CD4-positive, alpha-beta T cell (primary cell): ENCODE data around the gene GLRX. TPM values are rescaled to one million over a fixed set of nuclear protein-coding genes. Genes with fewer than 3 reads are reported as not detected.

Source experiments
- ATAC-seq: fragments of 200-7000 bp; cut with Tn5 transposase; one replicate; pipeline ENCODE4 v1.10.0; 2022; ENCODE audit warnings: mild to moderate bottlenecking; ENCODE audit not compliant: poor library complexity
- CTCF ChIA-PET: fragments of 350-600 bp; sonication (Branson Sonifier 250); formaldehyde crosslinking; loops from one replicate; lab custom pipeline; 2021; ENCODE audit warnings: antibody characterized with exemption, inconsistent platforms; lab: Charles Lee
- POLR2A ChIA-PET: fragments of 350-600 bp; sonication (Branson Sonifier 250); formaldehyde crosslinking; loops from one replicate; lab custom pipeline; 2021; ENCODE audit warnings: antibody characterized with exemption, inconsistent platforms; lab: Charles Lee
- DNase-seq, 14 experiments: peaks; one replicate each; pipeline ENCODE4 v3.0.0-alpha.2; 2013 to 2020; ENCODE audit warnings: mixed read lengths in 2 of 14
- H3K27ac ChIP-seq, 2 donors: one replicate each; pipeline versions ENCODE4 v1.5.1 to v1.7.0; 2013; ENCODE audit warnings: low read length in 2 of 2, low read depth in 1 of 2, mild to moderate bottlenecking in 1 of 2
- H3K27me3 ChIP-seq, 2 experiments: 1 replicate in 1 of 2; 2 replicates in 1 of 2; pipeline versions ENCODE4 v1.6.1 to v1.7.0; 2013; ENCODE audit warnings: low read length in 2 of 2, control low read depth in 1 of 2, mild to moderate bottlenecking in 1 of 2, moderate library complexity in 1 of 2; ENCODE audit not compliant: insufficient read depth in 2 of 2, control insufficient read depth in 1 of 2
- H3K36me3 ChIP-seq: one replicate; pipeline ENCODE4 v1.6.1; 2013; ENCODE audit warnings: low read length, control low read depth; ENCODE audit not compliant: insufficient read depth
- H3K4me1 ChIP-seq: one replicate; pipeline ENCODE4 v1.6.1; 2013; ENCODE audit warnings: low read length, control low read depth; ENCODE audit not compliant: insufficient read depth
- H3K4me3 ChIP-seq: one replicate; pipeline ENCODE4 v1.5.1; 2013; ENCODE audit warnings: mild to moderate bottlenecking, low read length, moderate library complexity
- H3K9me3 ChIP-seq, 2 experiments: 1 replicate in 1 of 2; 2 replicates in 1 of 2; pipeline versions ENCODE4 v1.6.1 to v1.7.0; 2013; ENCODE audit warnings: low read length in 2 of 2, mild to moderate bottlenecking in 2 of 2, control low read depth in 1 of 2, moderate library complexity in 1 of 2; ENCODE audit not compliant: control insufficient read depth in 1 of 2, insufficient read depth in 1 of 2
- H3K27ac Mint-ChIP-seq: one replicate; pipeline ENCODE4 v1.8.0; 2020; ENCODE audit warnings: mixed read lengths
- H3K27me3 Mint-ChIP-seq: one replicate; pipeline ENCODE4 v1.8.0; 2021; ENCODE audit warnings: mixed read lengths
- H3K36me3 Mint-ChIP-seq: one replicate; pipeline ENCODE4 v1.8.0; 2021; ENCODE audit warnings: low read depth, mixed read lengths
- H3K4me1 Mint-ChIP-seq: one replicate; pipeline ENCODE4 v1.8.0; 2021; ENCODE audit warnings: low read depth, mixed read lengths
- H3K4me3 Mint-ChIP-seq: one replicate; pipeline ENCODE4 v1.8.0; 2020; ENCODE audit warnings: mild to moderate bottlenecking, mixed read lengths
- H3K9me3 Mint-ChIP-seq: one replicate; pipeline ENCODE4 v1.8.0; 2020; ENCODE audit warnings: mixed read lengths
- CTCF ChIP-seq: fragments of 200-600 bp; IDR thresholded peaks from one replicate; pipeline ENCODE4 v1.8.0; 2022; ENCODE audit warnings: antibody characterized with exemption, mild to moderate bottlenecking
- intact Hi-C, 2 experiments: fragments of 100-400 bp; cut with DNase I in 1 of 2; cut with micrococcal nuclease in 1 of 2; formaldehyde crosslinking; loops; one replicate each; pipeline versions ENCODE4 v1.15.1 to v1.9.0; 2023 to 2025; cut with DNase I, micrococcal nuclease
- total RNA-seq, 174 experiments: library from RNA in 2 of 174; stranded (reverse) in 2 of 174; gene quantifications; one replicate each; pipeline ENCODE4 v1.2.3 and lab custom pipeline; 2021 to 2026

Gene GLRX
- total RNA-seq, 2 experiments from 2014 or later, result 16.9 to 18.7 TPM

- ATAC-seq (no peak), DNase-seq (no peak)
- Histone ChIP-seq H3K4me3 (peak overlapping the region; percentile 84), H3K27me3 (no peaks in the 10 kb centered on the region), H3K36me3 (peaks cover 5% of the 10 kb centered on the region), H3K9me3 (no peaks in the 10 kb centered on the region), H3K4me1 (peaks cover 62% of the 10 kb centered on the region), H3K27ac (peak overlapping the region; percentile 84 to 86)
- Mint-ChIP-seq H3K27me3 (no peaks in the 10 kb centered on the region), H3K27ac (peak overlapping the region; percentile 83), H3K4me3 (peak overlapping the region; percentile 98), H3K9me3 (no peaks in the 10 kb centered on the region), H3K36me3 (peaks cover 29% of the 10 kb centered on the region), H3K4me1 (peaks cover 72% of the 10 kb centered on the region)
- intact Hi-C loops, result loop anchor here (2.0 to 5.0 kb wide), 3 partner anchors 14 to 176 kb away; partner anchors contain the start of gene RFESD (in 1 of the 2)
- no peak for TF ChIP-seq CTCF
- CTCF ChIA-PET, result interaction anchor here (1.0 to 4.8 kb wide), 6 partner anchors 9 to 176 kb away, joined by 3 to 35 read pairs (median 6); partner anchors contain the start of gene RFESD
- POLR2A ChIA-PET, result interaction anchor here (0.7 to 8.8 kb wide), 10 partner anchors 8 to 985 kb away, joined by 3 to 157 read pairs (median 15); partner anchors contain the start of genes CAST and RFESD
Observed at GRCh38 chr5:95823218-95823737, 752 bp upstream of the GLRX start.

- Mint-ChIP-seq H3K36me3 (peaks cover 35% of the 10 kb centered on the region), H3K4me1 (peaks cover 73% of the 10 kb centered on the region), H3K27me3 (no peaks in the 10 kb centered on the region), H3K9me3 (no peaks in the 10 kb centered on the region), H3K4me3 (peak overlapping the region; percentile 98), H3K27ac (peak overlapping the region; percentile 83)
- Histone ChIP-seq H3K36me3 (peaks cover 9% of the 10 kb centered on the region), H3K9me3 (no peaks in the 10 kb centered on the region), H3K4me1 (peaks cover 70% of the 10 kb centered on the region), H3K27me3 (no peaks in the 10 kb centered on the region), H3K27ac (peak overlapping the region; percentile 69 to 86), H3K4me3 (peak overlapping the region; percentile 84)
- no peak for TF ChIP-seq CTCF
- ChIA-PET POLR2A (interaction anchor here (0.7 to 8.8 kb wide), 10 partner anchors 9 to 986 kb away, joined by 3 to 157 read pairs (median 15); partner anchors contain the start of genes CAST and RFESD), CTCF (interaction anchor here (0.8 to 8.0 kb wide), 6 partner anchors 14 to 712 kb away, joined by 3 to 51 read pairs (median 6); partner anchors contain the start of gene RFESD)
- peak; percentile 18 for ATAC-seq
- peak in 7 of 14 experiments; percentile 11 to 51 (median 46) for DNase-seq
- intact Hi-C loops, result loop anchor here (1.0 to 5.0 kb wide), 4 partner anchors 13 to 175 kb away; partner anchors contain the start of gene RFESD (in 1 of the 2)
Observed at GRCh38 chr5:95822043-95822541, 434 bp downstream of the GLRX start.

- Histone ChIP-seq H3K4me1 (peaks cover 77% of the 10 kb centered on the region), H3K4me3 (peak overlapping the region; percentile 84), H3K27me3 (no peaks in the 10 kb centered on the region), H3K27ac (peak overlapping the region; percentile 69 to 86), H3K36me3 (peaks cover 17% of the 10 kb centered on the region), H3K9me3 (no peaks in the 10 kb centered on the region)
- no peak for ATAC-seq
- ChIA-PET CTCF (interaction anchor here (0.7 to 8.0 kb wide), 5 partner anchors 12 to 713 kb away, joined by 3 to 51 read pairs (median 3); no protein-coding TSS in a partner anchor), POLR2A (interaction anchor here (0.7 to 8.8 kb wide), 7 partner anchors 9 to 201 kb away, joined by 3 to 157 read pairs (median 18); no protein-coding TSS in a partner anchor)
- no peak for TF ChIP-seq CTCF
- Mint-ChIP-seq H3K4me1 (peaks cover 80% of the 10 kb centered on the region), H3K36me3 (peaks cover 40% of the 10 kb centered on the region), H3K9me3 (no peaks in the 10 kb centered on the region), H3K27ac (peak overlapping the region; percentile 83), H3K27me3 (no peaks in the 10 kb centered on the region), H3K4me3 (peak overlapping the region; percentile 98)
- no peak for DNase-seq
- intact Hi-C loops, result loop anchor here (1.0 to 5.0 kb wide), 5 partner anchors 12 to 174 kb away; partner anchors contain the start of gene RFESD (in 1 of the 2)
Observed at GRCh38 chr5:95821110-95822021, 1.2 kb downstream of the GLRX start.
